DOHH2 (cell line): ENCODE results near the gene TTN.

ENCODE experiments used
- H3F3A ChIP-seq: fragments of 200-600 bp; sonication (generic), shearing (Covaris generic); 2 replicates; pipeline ENCODE4 v1.6.0; 2016; ENCODE audit warnings: antibody characterized with exemption, mild to moderate bottlenecking; ENCODE audit not compliant: control insufficient read depth, insufficient read depth
- H3K27ac ChIP-seq: fragments of 200-600 bp; sonication (generic); 2 replicates; pipeline ENCODE4 v1.5.1; 2014; ENCODE audit warnings: low read depth, mild to moderate bottlenecking, low read length, moderate library complexity
- H3K27me3 ChIP-seq: fragments of 200-600 bp; sonication (generic); 2 replicates; pipeline ENCODE4 v1.6.1; 2014; ENCODE audit warnings: mild to moderate bottlenecking, low read length, mixed read lengths; ENCODE audit not compliant: control insufficient read depth
- H3K36me3 ChIP-seq: fragments of 200-600 bp; sonication (generic); 2 replicates; pipeline ENCODE4 v1.6.1; 2014; ENCODE audit warnings: mild to moderate bottlenecking, low read length, moderate library complexity, mixed read lengths; ENCODE audit not compliant: control insufficient read depth
- H3K4me1 ChIP-seq: fragments of 200-600 bp; sonication (generic); 2 replicates; pipeline ENCODE4 v1.6.1; 2014; ENCODE audit warnings: mild to moderate bottlenecking, low read length, mixed read lengths; ENCODE audit not compliant: control insufficient read depth
- H3K4me2 ChIP-seq: fragments of 200-600 bp; sonication (generic); 2 replicates; pipeline ENCODE4 v1.6.0; 2014; ENCODE audit warnings: mild to moderate bottlenecking, low read length, moderate library complexity
- H3K4me3 ChIP-seq: fragments of 200-600 bp; sonication (generic); 2 replicates; pipeline ENCODE4 v1.5.1; 2014; ENCODE audit warnings: mild to moderate bottlenecking, low read length, mixed read lengths
- H3K79me2 ChIP-seq: fragments of 200-600 bp; sonication (generic); 2 replicates; pipeline ENCODE4 v1.6.1; 2014; ENCODE audit warnings: mild to moderate bottlenecking, low read length, mixed read lengths; ENCODE audit not compliant: control insufficient read depth
- H3K9me2 ChIP-seq: fragments of 200-600 bp; sonication (generic); replicated peaks from 2 replicates; pipeline ENCODE4 v1.6.1; 2014; ENCODE audit warnings: mild to moderate bottlenecking, low read length, mixed read lengths; ENCODE audit not compliant: control insufficient read depth
- H3K9me3 ChIP-seq: fragments of 200-600 bp; sonication (generic); 2 replicates; pipeline ENCODE4 v1.6.1; 2014; ENCODE audit warnings: antibody characterized with exemption, low read length, mixed read lengths; ENCODE audit not compliant: control insufficient read depth, insufficient read depth
- H4K20me1 ChIP-seq: fragments of 200-600 bp; sonication (generic); 2 replicates; pipeline ENCODE4 v1.6.0; 2014; ENCODE audit warnings: low read depth, mild to moderate bottlenecking, antibody characterized with exemption, low read length, moderate library complexity; ENCODE audit not compliant: control insufficient read depth, insufficient read depth
- CTCF ChIP-seq: fragments of 200-600 bp; sonication (generic); IDR thresholded peaks from one replicate; pipeline ENCODE4 v1.5.1; 2014; ENCODE audit warnings: antibody characterized with exemption, mild to moderate bottlenecking, low read depth, low read length; ENCODE audit not compliant: poor library complexity, severe bottlenecking
- EZH2phosphoT487 ChIP-seq: fragments of 200-600 bp; sonication (generic); IDR thresholded peaks from 2 replicates; pipeline ENCODE4 v1.6.1; 2017; ENCODE audit warnings: borderline replicate concordance, mild to moderate bottlenecking, antibody characterized with exemption, low read length, moderate library complexity, mixed read lengths

Gene TTN

GRCh38 chr2:178819147-178819875, 12.1 kb upstream of the TTN start:
- no peaks in the 10 kb centered on the region for H3K9me2 ChIP-seq
- no peaks in the 10 kb centered on the region for H4K20me1 ChIP-seq
- H3K27me3 ChIP-seq = no peaks in the 10 kb centered on the region
- no peaks in the 10 kb centered on the region for H3K9me3 ChIP-seq
- no peaks in the 10 kb centered on the region for H3K36me3 ChIP-seq
- H3K4me2 ChIP-seq = no peak overlapping the region
- no peak overlapping the region for H3K4me3 ChIP-seq
- no peaks in the 10 kb centered on the region for H3K4me1 ChIP-seq
- H3F3A ChIP-seq = no peaks in the 10 kb centered on the region
- no peaks in the 10 kb centered on the region for H3K79me2 ChIP-seq
- no peak overlapping the region for H3K27ac ChIP-seq
- no peak for TF ChIP-seq EZH2phosphoT487
- no peak for TF ChIP-seq CTCF

GRCh38 chr2:178811901-178812300, 4.7 kb upstream of the TTN start:
- Histone ChIP-seq H3K9me2 (no peaks in the 10 kb centered on the region), H3K36me3 (no peaks in the 10 kb centered on the region), H3F3A (no peaks in the 10 kb centered on the region), H3K4me1 (no peaks in the 10 kb centered on the region), H3K27ac (no peak overlapping the region), H3K4me3 (no peak overlapping the region), H3K27me3 (no peaks in the 10 kb centered on the region), H3K79me2 (no peaks in the 10 kb centered on the region), H4K20me1 (no peaks in the 10 kb centered on the region), H3K9me3 (no peaks in the 10 kb centered on the region), H3K4me2 (no peak overlapping the region)
- no peak for TF ChIP-seq CTCF
- no peak for TF ChIP-seq EZH2phosphoT487

- no peaks in the 10 kb centered on the region for H3K79me2 ChIP-seq
- no peak overlapping the region for H3K4me2 ChIP-seq
- no peaks in the 10 kb centered on the region for H3K36me3 ChIP-seq
- no peak for TF ChIP-seq CTCF
- no peak for TF ChIP-seq EZH2phosphoT487
- H3K4me3 ChIP-seq = no peak overlapping the region
- H3K9me2 ChIP-seq = no peaks in the 10 kb centered on the region
- no peaks in the 10 kb centered on the region for H3K9me3 ChIP-seq
- no peak overlapping the region for H3K27ac ChIP-seq
- H3F3A ChIP-seq = no peaks in the 10 kb centered on the region
- no peaks in the 10 kb centered on the region for H3K4me1 ChIP-seq
- H4K20me1 ChIP-seq = no peaks in the 10 kb centered on the region
- H3K27me3 ChIP-seq = no peaks in the 10 kb centered on the region
These were observed 3.8 kb upstream of the TTN start for GRCh38 chr2:178811045-178811444.
